ELF-1 (cell line): Measurements from ENCODE around the gene MAP2K2.

ENCODE experiments used
- DNase-seq: peaks from one replicate; pipeline ENCODE4 v3.0.0-alpha.2; 2016; ENCODE audit warnings: low read depth, low spot score

MAP2K2 gene

GRCh38 chr19:4061178-4061682 lies 62.7 kb downstream of the MAP2K2 start:
- DNase-seq: no peak

GRCh38 chr19:4060621-4061177 lies 63.2 kb downstream of the MAP2K2 start:
- DNase-seq: no peak

- DNase-seq: no peak
These were observed 63.9 kb downstream of the MAP2K2 start for GRCh38 chr19:4059891-4060620.

- DNase-seq: no peak
These were observed 64.5 kb downstream of the MAP2K2 start for GRCh38 chr19:4059453-4059871.

GRCh38 chr19:4058693-4059452 lies 65.0 kb downstream of the MAP2K2 start:
- no peak for DNase-seq

- DNase-seq: peak; percentile 77
These were observed 65.8 kb downstream of the MAP2K2 start for GRCh38 chr19:4057931-4058692.

- DNase-seq: no peak
These were observed 68.7 kb downstream of the MAP2K2 start for GRCh38 chr19:4055209-4055552.

- no peak for DNase-seq
These were observed 69.3 kb downstream of the MAP2K2 start for GRCh38 chr19:4054441-4055208.

GRCh38 chr19:4053423-4054324 lies 70.2 kb downstream of the MAP2K2 start:
- no peak for DNase-seq

- DNase-seq: no peak
These were observed 70.9 kb downstream of the MAP2K2 start for GRCh38 chr19:4052993-4053422.

GRCh38 chr19:4052114-4052992 lies 71.6 kb downstream of the MAP2K2 start:
- DNase-seq: no peak

GRCh38 chr19:4051175-4052101 lies 72.5 kb downstream of the MAP2K2 start:
- DNase-seq: no peak

GRCh38 chr19:4049432-4049831 lies 74.5 kb downstream of the MAP2K2 start:
- no peak for DNase-seq

GRCh38 chr19:4046946-4047683 lies 76.8 kb downstream of the MAP2K2 start:
- DNase-seq: no peak

GRCh38 chr19:4046362-4046691 lies 77.6 kb downstream of the MAP2K2 start:
- DNase-seq: no peak

GRCh38 chr19:4045597-4046361 lies 78.1 kb downstream of the MAP2K2 start:
- no peak for DNase-seq
